ENCODE results near the gene SGMS2. TPM values are rescaled to one million over a fixed set of nuclear protein-coding genes. Genes with fewer than 3 reads are reported as not detected.

SGMS2 gene
- total RNA-seq, 1 experiment from 2014 or later: 58.7 TPM

DNA sequence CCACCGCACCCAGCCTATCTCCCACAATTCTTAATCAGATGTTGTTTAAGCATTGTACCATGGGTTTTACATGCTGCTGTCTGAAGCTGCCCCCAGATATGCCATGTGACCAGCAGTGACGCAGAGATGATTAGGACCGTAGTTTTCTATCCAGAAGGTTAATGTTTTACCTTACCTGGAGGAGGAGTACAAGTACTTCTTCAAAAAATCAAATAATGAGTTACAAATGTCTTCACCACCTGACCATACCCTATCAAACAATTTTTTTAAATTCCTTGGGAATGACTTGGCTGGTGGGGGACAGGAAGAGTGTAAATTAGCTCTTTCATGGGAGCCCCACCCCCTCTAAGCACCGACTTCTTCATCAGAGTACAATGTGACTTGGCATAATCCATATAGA is 16.2 kb upstream of the SGMS2 start:
- ATAC-seq: no peak
- POLR2A ChIA-PET (ENCODE audit: unreplicated experiment): no interaction called here
- no peak for DNase-seq
- BruUV-seq (replicated peaks): no TSS peak
- H3K4me2 ChIP-seq (ENCODE audit: low read length): no peak overlapping the region
- H3K36me3 ChIP-seq (ENCODE audit: low read depth, low read length): no peaks in the 10 kb centered on the region
- CTCF ChIA-PET: no interaction called here
- no peaks in the 10 kb centered on the region for H4K20me1 ChIP-seq (ENCODE audit: low read length)
- H3F3A ChIP-seq (ENCODE audit: low read length, unreplicated experiment): no peaks in the 10 kb centered on the region
- H3K27me3 ChIP-seq (ENCODE audit: low read length): no peaks in the 10 kb centered on the region
- intact Hi-C loops (cut with micrococcal nuclease): no loop called here
- TF ChIP-seq EZH2phosphoT487 (IDR thresholded peaks at IDR 0.05; ENCODE audit: borderline replicate concordance, low read length) (no peak), EZH2 (IDR thresholded peaks at IDR 0.05; ENCODE audit: low read length, unreplicated experiment) (no peak)
- TF ChIP-seq, protein P1, sequence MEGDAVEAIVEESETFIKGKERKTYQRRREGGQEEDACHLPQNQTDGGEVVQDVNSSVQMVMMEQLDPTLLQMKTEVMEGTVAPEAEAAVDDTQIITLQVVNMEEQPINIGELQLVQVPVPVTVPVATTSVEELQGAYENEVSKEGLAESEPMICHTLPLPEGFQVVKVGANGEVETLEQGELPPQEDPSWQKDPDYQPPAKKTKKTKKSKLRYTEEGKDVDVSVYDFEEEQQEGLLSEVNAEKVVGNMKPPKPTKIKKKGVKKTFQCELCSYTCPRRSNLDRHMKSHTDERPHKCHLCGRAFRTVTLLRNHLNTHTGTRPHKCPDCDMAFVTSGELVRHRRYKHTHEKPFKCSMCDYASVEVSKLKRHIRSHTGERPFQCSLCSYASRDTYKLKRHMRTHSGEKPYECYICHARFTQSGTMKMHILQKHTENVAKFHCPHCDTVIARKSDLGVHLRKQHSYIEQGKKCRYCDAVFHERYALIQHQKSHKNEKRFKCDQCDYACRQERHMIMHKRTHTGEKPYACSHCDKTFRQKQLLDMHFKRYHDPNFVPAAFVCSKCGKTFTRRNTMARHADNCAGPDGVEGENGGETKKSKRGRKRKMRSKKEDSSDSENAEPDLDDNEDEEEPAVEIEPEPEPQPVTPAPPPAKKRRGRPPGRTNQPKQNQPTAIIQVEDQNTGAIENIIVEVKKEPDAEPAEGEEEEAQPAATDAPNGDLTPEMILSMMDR (conservative IDR thresholded peaks at IDR 0.05; ENCODE audit: low read depth, low read length): no peak
- H3K9me3 ChIP-seq (ENCODE audit: low read length): no peaks in the 10 kb centered on the region
- H3K4me3 ChIP-seq (ENCODE audit: low read length): no peak overlapping the region
- H3K9ac ChIP-seq (ENCODE audit: low read length): no peak overlapping the region
- no peaks in the 10 kb centered on the region for H3K9me2 ChIP-seq (replicated peaks; ENCODE audit: low read length)
- H3K79me2 ChIP-seq (ENCODE audit: low read length): no peaks in the 10 kb centered on the region
- H2AFZ ChIP-seq (ENCODE audit: low read length): no peak overlapping the region
- no peaks in the 10 kb centered on the region for H3K4me1 ChIP-seq (ENCODE audit: insufficient read depth, low read length)
- no peak overlapping the region for H3K27ac ChIP-seq (ENCODE audit: low read length)

DNA sequence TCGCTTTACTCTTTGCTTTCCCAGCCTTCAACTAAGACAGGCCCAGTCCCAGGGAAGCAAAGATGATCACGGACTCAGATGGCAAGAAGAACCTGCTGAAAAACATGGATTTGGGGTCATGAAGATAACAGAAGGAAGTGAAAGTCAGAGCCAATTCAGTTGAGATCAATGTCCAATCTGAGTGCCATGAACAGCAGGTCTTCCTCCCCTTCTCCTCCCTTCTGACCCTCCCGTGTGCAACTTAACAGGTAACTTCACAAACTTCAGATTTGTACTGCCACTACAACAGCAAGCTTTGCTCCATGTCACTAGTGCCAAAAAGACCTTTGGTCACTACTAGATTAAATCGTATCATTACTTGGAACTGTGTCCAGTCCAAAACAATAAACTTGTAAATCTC is 15.5 kb upstream of the SGMS2 start:
- no peak overlapping the region for H3K4me3 ChIP-seq (ENCODE audit: low read length)
- no peak overlapping the region for H2AFZ ChIP-seq (ENCODE audit: low read length)
- ATAC-seq (no peak), DNase-seq (no peak)
- no peaks in the 10 kb centered on the region for H3F3A ChIP-seq (ENCODE audit: low read length, unreplicated experiment)
- H3K9ac ChIP-seq (ENCODE audit: low read length): no peak overlapping the region
- no peak overlapping the region for H3K27ac ChIP-seq (ENCODE audit: low read length)
- H4K20me1 ChIP-seq (ENCODE audit: low read length): no peaks in the 10 kb centered on the region
- intact Hi-C loops (cut with micrococcal nuclease): no loop called here
- POLR2A ChIA-PET (ENCODE audit: unreplicated experiment): no interaction called here
- H3K9me3 ChIP-seq (ENCODE audit: low read length): no peaks in the 10 kb centered on the region
- CTCF ChIA-PET: no interaction called here
- H3K27me3 ChIP-seq (ENCODE audit: low read length): no peaks in the 10 kb centered on the region
- H3K79me2 ChIP-seq (ENCODE audit: low read length): no peaks in the 10 kb centered on the region
- H3K4me1 ChIP-seq (ENCODE audit: insufficient read depth, low read length): no peaks in the 10 kb centered on the region
- H3K9me2 ChIP-seq (replicated peaks; ENCODE audit: low read length): no peaks in the 10 kb centered on the region
- H3K4me2 ChIP-seq (ENCODE audit: low read length): no peak overlapping the region
- TF ChIP-seq EZH2phosphoT487 (IDR thresholded peaks at IDR 0.05; ENCODE audit: borderline replicate concordance, low read length): no peak
- TF ChIP-seq, protein P1 (conservative IDR thresholded peaks at IDR 0.05; ENCODE audit: low read depth, low read length): no peak
- TF ChIP-seq EZH2 (IDR thresholded peaks at IDR 0.05; ENCODE audit: low read length, unreplicated experiment): no peak
- H3K36me3 ChIP-seq (ENCODE audit: low read depth, low read length): no peaks in the 10 kb centered on the region
- BruUV-seq (replicated peaks): no TSS peak

DNA sequence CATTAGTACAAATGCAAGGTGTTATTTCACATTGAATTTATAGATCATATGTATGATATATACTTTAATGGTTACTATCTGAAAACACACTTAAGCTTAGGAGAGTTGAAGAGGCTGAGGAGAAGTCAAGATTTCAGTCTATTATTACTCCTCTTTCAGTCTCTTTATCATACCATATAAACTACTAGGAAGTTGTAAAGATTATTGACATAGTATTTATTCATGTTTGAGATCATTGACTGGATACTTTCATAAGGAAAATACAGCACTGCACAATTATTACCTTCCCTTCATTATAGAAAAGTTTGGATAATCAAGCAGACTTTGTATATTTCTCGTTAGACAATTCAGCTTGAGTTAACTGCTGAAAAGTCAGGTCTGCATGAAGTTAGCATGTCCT is 10.0 kb upstream of the SGMS2 start:
- TF ChIP-seq, protein P1 (conservative IDR thresholded peaks at IDR 0.05; ENCODE audit: low read depth, low read length): no peak
- TF ChIP-seq EZH2phosphoT487 (IDR thresholded peaks at IDR 0.05; ENCODE audit: borderline replicate concordance, low read length) (no peak), EZH2 (IDR thresholded peaks at IDR 0.05; ENCODE audit: low read length, unreplicated experiment) (no peak)
- no peak for ATAC-seq
- no TSS peak for BruUV-seq (replicated peaks)

More for the DNA sequence above, 10.0 kb upstream of the SGMS2 start:
- Histone ChIP-seq H3K79me2 (ENCODE audit: low read length) (no peaks in the 10 kb centered on the region), H3K27me3 (ENCODE audit: low read length) (no peaks in the 10 kb centered on the region), H3K9me2 (replicated peaks; ENCODE audit: low read length) (no peaks in the 10 kb centered on the region), H3K4me1 (ENCODE audit: insufficient read depth, low read length) (peaks cover 10% of the 10 kb centered on the region), H3K4me2 (ENCODE audit: low read length) (no peak overlapping the region), H3K9ac (ENCODE audit: low read length) (no peak overlapping the region), H3K27ac (ENCODE audit: low read length) (no peak overlapping the region), H3K9me3 (ENCODE audit: low read length) (no peaks in the 10 kb centered on the region), H2AFZ (ENCODE audit: low read length) (no peak overlapping the region), H4K20me1 (ENCODE audit: low read length) (no peaks in the 10 kb centered on the region), H3K36me3 (ENCODE audit: low read depth, low read length) (no peaks in the 10 kb centered on the region), H3F3A (ENCODE audit: low read length, unreplicated experiment) (no peaks in the 10 kb centered on the region), H3K4me3 (ENCODE audit: low read length) (no peak overlapping the region)
- ChIA-PET POLR2A (ENCODE audit: unreplicated experiment) (no interaction called here), CTCF (no interaction called here)
- no peak for DNase-seq
- intact Hi-C loops (cut with micrococcal nuclease): no loop called here

Measured in PC-3 (cell line).